Stimulated activated naive CD8-positive, alpha-beta T cell treated with anti-CD3 and anti-CD28 coated beads, Interleukin-15, Interleukin-2, amounts not matched to agents 100 U/mL and 50 U/mL, for 24 hours (primary cell): ENCODE data around the gene BIRC5.
"Not testable (repeated sequence)": the region's sequence is repeated elsewhere in the genome, so short reads cannot be mapped to it uniquely, and the experiment has no call there.

Experiments
- ATAC-seq: fragments of 150-1000 bp; cut with Tn5 transposase; one replicate; pipeline ENCODE4 v1.10.0; 2021
- DNase-seq: peaks from one replicate; pipeline ENCODE4 v3.0.0; 2021

BIRC5 gene

GRCh38 chr17:78214016-78214705 lies at the start of gene BIRC5:
Gene BIRC5, plus strand, starts transcription at chr17:78214253. Its CDS starts 64 bp downstream, at chr17:78214317.
- DNase-seq (peak; percentile 96), ATAC-seq (peak; percentile 100)

GRCh38 chr17:78164748-78165607 lies 49.1 kb upstream of the BIRC5 start:
- ATAC-seq (no peak), DNase-seq (no peak)

DNA sequence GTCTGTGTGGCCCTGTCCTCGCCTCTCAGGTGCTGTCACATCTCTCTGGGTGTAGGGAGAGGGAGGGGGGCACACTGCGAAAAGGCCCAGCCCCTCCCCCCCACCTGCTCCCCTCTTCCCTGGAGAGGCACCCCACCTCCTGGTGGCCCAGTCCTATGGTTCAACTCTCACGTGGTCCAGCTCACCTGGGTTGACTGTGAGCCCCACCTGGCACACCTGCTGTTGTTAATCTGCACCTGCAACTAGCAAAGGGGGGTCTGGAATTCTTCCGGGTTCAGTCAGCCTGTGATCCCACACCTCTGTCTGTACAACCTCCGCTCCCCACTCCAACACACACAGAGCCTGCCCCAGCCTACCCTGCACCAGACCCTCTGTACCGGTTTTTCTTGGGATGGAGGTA lies 47.6 kb upstream of the BIRC5 start:
- ATAC-seq = no peak
- no peak for DNase-seq

GRCh38 chr17:78168242-78168902 lies 45.7 kb upstream of the BIRC5 start, which contains the start of gene SYNGR2:
Gene SYNGR2, plus strand, starts transcription at chr17:78168581. Its CDS starts 36 bp downstream, at chr17:78168617.
- DNase-seq (peak; percentile 93), ATAC-seq (peak; percentile 75)

- DNase-seq (peak; percentile 77), ATAC-seq (peak; percentile 55)
Measured at GRCh38 chr17:78168903-78169793, 44.9 kb upstream of the BIRC5 start.

DNA sequence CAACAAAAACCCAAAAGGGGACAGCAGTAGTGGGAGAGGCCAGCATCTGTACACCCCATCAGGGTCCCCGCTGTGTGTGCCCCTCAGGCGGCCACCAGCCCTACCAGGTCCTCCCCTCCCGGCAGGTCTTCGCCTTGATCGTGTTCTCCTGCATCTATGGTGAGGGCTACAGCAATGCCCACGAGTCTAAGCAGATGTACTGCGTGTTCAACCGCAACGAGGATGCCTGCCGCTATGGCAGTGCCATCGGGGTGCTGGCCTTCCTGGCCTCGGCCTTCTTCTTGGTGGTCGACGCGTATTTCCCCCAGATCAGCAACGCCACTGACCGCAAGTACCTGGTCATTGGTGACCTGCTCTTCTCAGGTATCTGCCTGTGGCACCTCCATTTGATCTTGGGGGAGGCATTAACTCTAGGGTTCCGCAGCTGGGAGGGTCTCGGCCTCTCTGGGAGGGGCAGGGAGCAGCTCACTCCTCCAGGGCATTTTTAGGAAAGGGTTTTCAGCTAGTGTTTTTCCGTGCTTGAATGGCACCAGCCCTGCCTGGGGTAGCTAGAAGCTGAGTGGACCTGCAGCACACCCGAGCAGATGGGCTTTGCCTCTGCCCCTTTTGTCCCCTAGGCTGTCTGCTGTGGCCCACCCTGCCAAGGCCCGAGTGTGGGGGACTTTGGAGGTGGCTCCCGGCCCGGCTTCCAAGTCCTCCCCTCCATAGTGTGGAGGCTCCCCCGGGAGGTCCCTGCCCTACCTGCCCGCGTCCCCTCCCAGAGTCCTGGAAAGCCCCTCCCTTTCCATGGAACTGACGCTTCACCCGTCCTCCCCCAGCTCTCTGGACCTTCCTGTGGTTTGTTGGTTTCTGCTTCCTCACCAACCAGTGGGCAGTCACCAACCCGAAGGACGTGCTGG lies 43.1 kb upstream of the BIRC5 start:
- DNase-seq = peak; percentile 30

DNA sequence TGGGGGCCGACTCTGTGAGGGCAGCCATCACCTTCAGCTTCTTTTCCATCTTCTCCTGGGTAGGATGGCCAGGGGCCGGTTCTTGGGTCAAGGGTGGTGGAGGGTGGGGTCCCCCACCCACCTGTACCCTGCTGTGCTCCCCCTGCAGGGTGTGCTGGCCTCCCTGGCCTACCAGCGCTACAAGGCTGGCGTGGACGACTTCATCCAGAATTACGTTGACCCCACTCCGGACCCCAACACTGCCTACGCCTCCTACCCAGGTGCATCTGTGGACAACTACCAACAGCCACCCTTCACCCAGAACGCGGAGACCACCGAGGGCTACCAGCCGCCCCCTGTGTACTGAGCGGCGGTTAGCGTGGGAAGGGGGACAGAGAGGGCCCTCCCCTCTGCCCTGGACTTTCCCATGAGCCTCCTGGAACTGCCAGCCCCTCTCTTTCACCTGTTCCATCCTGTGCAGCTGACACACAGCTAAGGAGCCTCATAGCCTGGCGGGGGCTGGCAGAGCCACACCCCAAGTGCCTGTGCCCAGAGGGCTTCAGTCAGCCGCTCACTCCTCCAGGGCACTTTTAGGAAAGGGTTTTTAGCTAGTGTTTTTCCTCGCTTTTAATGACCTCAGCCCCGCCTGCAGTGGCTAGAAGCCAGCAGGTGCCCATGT lies 42.3 kb upstream of the BIRC5 start:
- DNase-seq, ATAC-seq: not testable (repeated sequence)

More for the DNA sequence above, 43.1 kb upstream of the BIRC5 start:
- no peak for ATAC-seq

DNA sequence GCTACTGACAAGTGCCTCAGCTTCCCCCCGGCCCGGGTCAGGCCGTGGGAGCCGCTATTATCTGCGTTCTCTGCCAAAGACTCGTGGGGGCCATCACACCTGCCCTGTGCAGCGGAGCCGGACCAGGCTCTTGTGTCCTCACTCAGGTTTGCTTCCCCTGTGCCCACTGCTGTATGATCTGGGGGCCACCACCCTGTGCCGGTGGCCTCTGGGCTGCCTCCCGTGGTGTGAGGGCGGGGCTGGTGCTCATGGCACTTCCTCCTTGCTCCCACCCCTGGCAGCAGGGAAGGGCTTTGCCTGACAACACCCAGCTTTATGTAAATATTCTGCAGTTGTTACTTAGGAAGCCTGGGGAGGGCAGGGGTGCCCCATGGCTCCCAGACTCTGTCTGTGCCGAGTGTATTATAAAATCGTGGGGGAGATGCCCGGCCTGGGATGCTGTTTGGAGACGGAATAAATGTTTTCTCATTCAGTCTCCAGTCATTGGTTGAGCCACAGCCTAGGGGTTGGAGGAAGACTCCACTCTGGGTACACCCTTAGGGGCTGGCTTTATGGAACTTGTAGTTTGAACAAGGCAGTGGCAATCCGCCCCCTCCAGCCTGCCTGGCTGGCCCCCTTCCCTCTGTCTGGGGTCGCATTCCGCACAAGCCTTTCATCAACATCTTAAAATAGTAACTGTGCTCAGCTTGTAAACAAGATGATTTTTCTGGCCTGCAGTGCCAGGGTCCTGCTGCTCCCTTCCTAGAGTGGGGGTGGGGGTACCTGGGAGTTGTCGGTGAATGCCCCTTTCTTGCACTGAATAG lies 41.6 kb upstream of the BIRC5 start:
- ATAC-seq = no peak
- peak; percentile 33 for DNase-seq

- DNase-seq = no peak
- ATAC-seq = no peak
Measured at GRCh38 chr17:78173097-78173715, 40.8 kb upstream of the BIRC5 start.

- DNase-seq = no peak
- ATAC-seq = no peak
Measured at GRCh38 chr17:78174346-78174869, 39.6 kb upstream of the BIRC5 start.

- no peak for ATAC-seq
Measured at GRCh38 chr17:78174870-78175642, 39.0 kb upstream of the BIRC5 start.

DNA sequence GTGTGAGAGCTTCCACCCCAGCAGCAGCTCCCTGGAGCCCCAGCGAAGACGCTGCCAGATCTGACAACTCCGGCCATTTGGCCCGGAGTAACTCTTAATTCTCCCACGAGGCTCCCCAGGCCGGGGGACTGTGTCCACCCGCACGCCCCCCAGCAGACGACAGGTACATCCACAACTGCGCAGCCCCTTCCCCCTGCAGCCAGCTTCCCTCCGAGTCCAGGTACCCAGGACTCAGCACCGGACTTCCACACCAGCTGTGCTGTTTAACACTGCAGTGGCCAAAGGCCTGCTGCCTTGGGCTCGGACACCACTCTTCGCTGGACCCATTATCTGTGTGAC lies 38.4 kb upstream of the BIRC5 start:
- ATAC-seq = no peak
- DNase-seq = no peak

More at GRCh38 chr17:78174870-78175642, 39.0 kb upstream of the BIRC5 start:
- no peak for DNase-seq

- peak; percentile 83 for DNase-seq
- peak; percentile 75 for ATAC-seq
Measured at GRCh38 chr17:78176548-78177025, 37.5 kb upstream of the BIRC5 start.

DNA sequence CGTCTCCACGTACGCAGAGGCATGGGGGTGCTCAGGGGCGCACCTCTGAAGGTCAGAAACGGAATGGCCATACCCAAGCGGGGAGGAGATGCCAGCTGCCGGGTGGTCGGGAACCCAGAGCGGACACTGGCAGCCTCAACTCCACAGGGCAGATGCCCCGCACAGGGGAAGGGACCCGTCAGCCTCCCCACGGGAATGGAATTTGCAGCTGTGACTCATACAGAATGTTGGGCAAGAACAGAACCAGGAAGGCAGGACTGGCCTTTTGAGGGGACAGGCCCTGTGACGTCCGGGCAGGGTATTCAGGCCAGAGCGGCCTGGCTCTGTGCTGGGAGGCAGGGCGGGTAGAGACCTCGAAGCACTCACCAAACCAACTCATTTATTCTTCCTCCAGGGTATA lies 34.7 kb upstream of the BIRC5 start:
- no peak for DNase-seq

DNA sequence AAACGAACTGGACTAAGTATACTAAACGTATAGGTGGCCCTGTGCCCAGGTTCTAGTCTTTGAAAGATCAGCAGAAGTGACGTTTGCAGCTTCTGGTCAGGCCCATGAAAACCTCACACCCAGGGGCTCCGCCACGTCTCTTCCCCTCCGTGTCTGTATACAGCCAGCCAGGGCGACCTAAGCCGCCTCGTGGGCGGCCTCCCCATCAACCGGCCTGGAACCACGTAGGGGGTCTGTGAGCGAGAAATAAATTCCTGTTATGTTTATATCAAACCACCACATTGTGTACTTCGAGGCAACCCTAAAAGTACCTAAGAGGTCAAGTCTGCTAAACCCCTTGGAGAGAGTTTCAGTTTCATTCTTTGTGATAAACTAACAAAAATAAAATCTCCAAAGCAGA lies 34.0 kb upstream of the BIRC5 start:
- ATAC-seq (no peak), DNase-seq (no peak)

More for the DNA sequence above, 34.7 kb upstream of the BIRC5 start:
- no peak for ATAC-seq

DNA sequence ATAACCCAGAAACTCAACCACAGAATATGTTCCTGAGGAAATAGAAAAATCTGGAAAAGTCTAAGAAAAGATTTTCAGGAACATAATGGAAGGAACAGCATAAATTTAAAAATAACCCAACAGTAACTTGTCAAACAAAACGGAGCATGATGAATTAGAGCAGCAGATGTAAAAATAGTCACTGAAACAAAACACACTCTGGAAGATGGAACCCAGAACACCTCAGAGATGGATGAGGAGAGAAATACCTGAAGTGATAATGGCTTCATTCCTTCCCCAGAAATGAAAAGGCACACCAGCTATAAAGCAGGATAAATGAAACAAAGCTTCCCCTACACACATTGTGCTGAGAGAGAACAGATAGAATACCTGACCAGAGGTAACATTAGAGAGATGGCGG lies 33.5 kb upstream of the BIRC5 start:
- ATAC-seq = no peak
- DNase-seq = no peak

GRCh38 chr17:78182504-78182903 lies 31.5 kb upstream of the BIRC5 start:
- no peak for DNase-seq
- ATAC-seq = no peak

DNA sequence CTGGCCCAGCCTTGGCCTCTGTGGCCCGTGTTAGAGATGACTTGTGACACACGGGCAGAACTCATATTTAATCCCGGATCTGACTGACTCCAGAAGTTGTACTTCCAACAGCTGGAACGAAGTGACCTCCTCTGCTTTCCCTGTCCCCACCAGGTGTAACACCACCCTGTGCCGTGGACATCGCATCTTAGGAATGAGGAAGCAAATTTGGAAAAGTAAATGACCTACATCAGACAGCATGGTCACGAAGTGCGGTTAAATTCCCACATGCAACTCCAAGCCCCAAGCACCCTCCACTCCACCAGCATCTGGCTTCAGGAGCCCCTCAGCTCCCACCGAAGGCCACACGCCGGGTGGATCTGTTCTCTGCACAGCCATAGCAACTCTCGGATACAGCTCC lies 30.1 kb upstream of the BIRC5 start:
- ATAC-seq (no peak), DNase-seq (no peak)
